Measurements from ENCODE around the gene SEMA6A. TPM values are rescaled to one million over a fixed set of nuclear protein-coding genes. Genes with fewer than 3 reads are reported as not detected.

Gene SEMA6A
- total and polyA plus RNA-seq, 2 of the 13 experiments (the other 11 are each of a cell fraction or from before 2014, with no cell fraction given), result 5.1 to 6.5 TPM

DNA sequence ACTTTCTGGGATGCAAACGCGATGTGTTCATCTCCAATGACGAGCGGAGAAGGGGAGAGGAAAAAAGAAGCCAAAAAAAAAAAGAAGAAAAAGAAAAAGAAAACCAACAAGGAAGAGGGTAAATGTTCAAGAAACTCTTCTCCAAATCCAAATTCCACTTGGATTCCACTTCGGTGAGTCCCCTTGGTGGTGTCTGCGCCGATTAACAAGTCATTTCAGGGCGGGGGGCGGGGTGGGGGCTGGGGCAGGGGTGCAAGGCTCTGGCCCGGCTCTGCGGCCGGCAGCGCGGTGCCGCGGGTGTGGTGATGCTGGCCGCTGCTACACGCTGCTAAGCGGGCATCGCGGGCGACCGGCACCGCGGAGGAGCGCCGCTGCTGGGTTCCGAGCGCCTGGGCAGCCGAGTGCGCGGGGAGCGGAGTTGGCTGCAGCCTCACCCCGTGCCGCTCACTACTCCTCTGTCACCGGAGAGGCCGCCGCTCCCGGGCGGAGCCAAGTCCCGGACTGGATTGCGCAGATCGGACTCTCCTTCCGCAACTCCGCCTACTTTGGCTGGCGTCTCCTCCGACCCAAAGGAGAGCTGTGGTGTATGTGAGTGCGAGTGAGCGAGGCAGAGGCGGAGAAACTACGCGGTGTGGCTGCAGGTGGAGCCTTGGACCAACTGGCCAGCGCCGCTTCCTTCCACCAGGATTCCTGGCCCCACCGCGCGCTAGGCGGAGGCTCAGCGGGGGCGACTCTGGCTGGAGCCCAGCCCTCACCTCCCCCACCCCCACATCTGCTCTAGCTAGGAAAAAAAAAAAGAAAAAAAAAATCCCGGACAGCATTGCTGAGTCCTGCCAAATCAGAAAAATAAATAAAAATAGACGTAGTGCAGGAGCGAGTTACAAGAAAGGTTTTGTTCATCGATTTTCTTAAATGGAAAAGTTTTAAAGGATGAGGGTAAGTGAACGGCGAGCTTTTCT is at the start of gene SEMA6A (continued):
- TF ChIP-seq SOX13 (IDR thresholded peaks at IDR 0.05) (no peak), SOX13 (CRISPR knock-in tag; conservative IDR thresholded peaks at IDR 0.05 in 1 of 2, IDR thresholded peaks at IDR 0.05 in 1 of 2) (peak in 1 of 2 experiments; percentile 56; a peak in 2 of 4 replicates), ZBTB40 (IDR thresholded peaks at IDR 0.05) (no peak), ZBTB40 (CRISPR knock-in tag; IDR thresholded peaks at IDR 0.05) (peak; percentile 68), ZNF768 (CRISPR knock-in tag; IDR thresholded peaks at IDR 0.05) (peak; percentile 80), STAG1 (CRISPR knock-in tag; IDR thresholded peaks at IDR 0.05) (peak; percentile 13), SP5 (CRISPR knock-in tag; IDR thresholded peaks at IDR 0.05; ENCODE audit: borderline replicate concordance, low read depth) (peak; percentile 94), SMAD3 (CRISPR knock-in tag; IDR thresholded peaks at IDR 0.05) (0 out of 2 replicates have a peak, but pooled peaks have one; percentile 34), ZSCAN31 (CRISPR knock-in tag; IDR thresholded peaks at IDR 0.05; ENCODE audit: low read depth) (peak; percentile 75), RNF219 (CRISPR knock-in tag; IDR thresholded peaks at IDR 0.05) (no peak), ZNF878 (CRISPR knock-in tag; IDR thresholded peaks at IDR 0.05) (no peak), ZNF280B (CRISPR knock-in tag; IDR thresholded peaks at IDR 0.05; ENCODE audit: borderline replicate concordance) (0 out of 2 replicates have a peak, but pooled peaks have one; percentile 55), HOXA3 (CRISPR knock-in tag; IDR thresholded peaks at IDR 0.05) (peak; percentile 73), ZBTB7B (CRISPR knock-in tag; IDR thresholded peaks at IDR 0.05) (peak; percentile 40; the same call in 1 of the 2 replicates), BCL6 (CRISPR knock-in tag; IDR thresholded peaks at IDR 0.05) (peak; percentile 45; the same call in 1 of the 2 replicates)

Data from HepG2 (cell line).